SIG-M5 treated with dmso at 0.1 percent for 504 hours (cell line): Measurements from ENCODE around the gene CNTNAP3B.
"Not testable (repeated sequence)": the region's sequence is repeated elsewhere in the genome, so short reads cannot be mapped to it uniquely, and the experiment has no call there.

Experiments used
- DNase-seq: peaks from one replicate; lab custom pipeline; 2025; ENCODE audit not compliant: unreplicated experiment; lab: John Stamatoyannopoulos, UW

Gene CNTNAP3B

DNA sequence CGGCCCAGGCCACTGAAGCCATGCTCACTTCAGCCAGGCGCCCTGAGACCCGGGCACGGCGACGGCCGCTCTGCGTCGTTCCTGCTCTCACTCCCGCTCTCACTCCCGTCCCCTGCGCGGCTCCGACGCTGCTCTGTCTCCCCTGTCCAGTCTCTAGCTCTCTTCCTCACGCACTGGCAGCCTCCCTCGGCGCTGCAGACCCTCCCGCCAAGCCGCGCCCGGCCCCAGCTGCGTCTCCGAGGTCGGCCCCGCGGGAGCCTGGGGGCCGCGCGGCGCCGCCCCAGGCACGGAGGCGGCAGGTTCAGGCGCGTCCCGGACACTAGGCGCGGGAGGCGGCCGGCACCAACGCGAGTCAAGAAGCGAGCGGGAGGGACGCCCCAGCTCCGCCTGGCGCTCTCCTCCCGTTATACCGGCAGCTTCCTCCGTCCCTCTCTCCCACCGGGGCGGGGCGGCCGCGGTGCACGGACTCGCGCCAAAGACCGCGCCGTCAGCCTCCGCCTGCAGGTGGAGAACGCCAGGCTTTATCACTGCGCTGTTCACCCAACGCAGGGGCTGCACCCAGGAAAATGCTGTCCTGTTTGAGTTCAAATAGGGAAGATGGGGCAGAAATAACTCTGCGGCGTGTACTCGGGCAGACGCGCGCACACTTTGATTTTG is at the start of gene CNTNAP3B:
TSS of gene CNTNAP3B (minus strand) at position 354 of the 657 bp plus-strand sequence. CDS start at position 22, 332 bp downstream.
- not testable (repeated sequence) for DNase-seq

DNA sequence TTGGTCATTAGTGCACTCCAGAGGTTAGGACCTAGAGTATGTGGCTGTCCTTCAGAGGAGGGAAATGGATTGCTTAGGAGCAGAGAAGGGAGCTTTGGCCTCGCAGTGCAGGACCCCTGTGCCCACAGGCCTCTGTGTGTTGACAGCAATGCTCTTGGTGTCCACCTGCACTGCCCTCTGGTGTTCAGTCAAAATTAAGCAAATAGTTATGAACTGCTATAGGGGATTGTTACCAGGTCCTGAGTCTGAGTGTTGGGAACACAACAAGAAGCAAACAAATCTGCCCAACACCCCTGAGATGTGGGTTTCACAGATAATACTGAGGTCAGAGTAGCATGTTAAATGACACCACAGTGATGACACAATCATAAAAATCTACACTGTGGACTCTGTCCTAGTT is 31.1 kb upstream of the CNTNAP3B start:
- not testable (repeated sequence) for DNase-seq

DNA sequence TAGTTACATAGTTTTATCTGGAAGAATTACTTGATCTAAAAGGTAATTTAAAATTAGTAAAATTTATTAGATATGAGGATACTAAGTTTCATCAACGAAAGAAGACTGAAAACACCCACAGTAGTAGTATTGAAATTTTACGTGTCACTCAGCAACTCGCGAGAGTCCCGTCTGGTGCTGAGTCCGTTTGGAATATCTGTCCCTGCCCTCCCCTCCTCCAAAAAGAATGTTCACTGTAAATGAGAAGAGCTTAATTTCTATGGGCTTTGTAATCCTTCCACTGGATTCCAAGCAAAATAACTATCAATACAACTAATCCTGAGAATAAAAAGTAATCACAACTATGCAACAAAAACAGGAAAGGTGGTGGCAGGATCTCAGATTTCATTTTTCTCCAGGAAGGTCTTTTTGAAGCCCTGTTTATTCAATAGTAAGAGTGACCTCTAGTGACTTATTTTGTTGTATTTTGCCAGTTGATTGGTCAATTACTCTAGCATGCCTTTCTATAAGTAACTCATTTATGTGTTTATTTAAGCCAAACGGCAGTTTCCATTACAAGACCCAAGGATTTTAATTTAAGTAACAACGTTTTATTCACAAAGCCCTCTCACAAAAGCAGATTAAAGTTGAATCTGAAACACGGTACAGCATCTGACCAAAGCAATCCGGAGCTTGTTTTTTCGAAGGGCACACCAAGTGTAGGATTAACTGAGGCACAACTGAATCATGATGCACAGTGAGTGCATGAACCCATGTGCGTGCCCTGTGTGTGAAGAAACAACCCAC is 2.0 kb downstream of the CNTNAP3B start:
- not testable (repeated sequence) for DNase-seq

DNA sequence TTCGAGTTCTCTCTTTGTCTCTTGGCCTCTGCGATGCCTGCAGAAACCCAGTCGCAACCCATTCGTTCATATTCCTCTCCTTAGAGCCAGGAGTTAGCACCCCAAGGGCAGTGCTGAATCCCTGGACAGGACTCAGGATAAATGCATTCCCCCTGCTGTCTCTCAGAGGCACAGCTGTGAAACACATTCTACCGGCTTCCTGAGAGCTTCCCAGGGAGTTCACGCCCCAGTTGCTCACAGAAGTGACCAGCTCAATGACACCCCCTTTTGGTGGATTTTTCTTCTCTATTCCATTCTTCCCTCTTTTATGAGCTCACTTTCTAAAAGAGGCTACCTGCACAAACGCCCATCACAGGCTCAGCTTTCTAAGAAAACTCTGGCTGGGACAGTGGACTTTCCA is 8.2 kb downstream of the CNTNAP3B start:
- not testable (repeated sequence) for DNase-seq

DNA sequence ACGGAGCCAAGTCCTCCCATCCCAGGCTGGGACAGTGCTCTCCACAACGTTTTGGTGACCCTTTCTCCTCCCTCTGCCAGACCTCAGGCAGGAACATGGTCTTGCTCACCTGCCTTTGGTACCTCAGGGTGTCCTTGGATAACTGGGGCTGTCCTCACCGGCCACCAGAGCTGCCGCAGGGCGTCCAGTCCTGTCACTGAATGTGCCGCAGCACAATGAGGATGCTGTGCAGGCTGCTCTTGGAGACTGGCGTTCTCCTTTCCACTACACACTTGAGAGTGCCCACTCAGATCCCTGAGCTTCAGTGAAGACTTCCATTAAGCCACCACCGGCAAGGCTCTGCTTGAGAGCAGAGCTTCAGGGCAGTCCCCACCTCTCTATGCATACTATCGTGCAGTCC is 33.3 kb downstream of the CNTNAP3B start:
- DNase-seq = not testable (repeated sequence)

DNA sequence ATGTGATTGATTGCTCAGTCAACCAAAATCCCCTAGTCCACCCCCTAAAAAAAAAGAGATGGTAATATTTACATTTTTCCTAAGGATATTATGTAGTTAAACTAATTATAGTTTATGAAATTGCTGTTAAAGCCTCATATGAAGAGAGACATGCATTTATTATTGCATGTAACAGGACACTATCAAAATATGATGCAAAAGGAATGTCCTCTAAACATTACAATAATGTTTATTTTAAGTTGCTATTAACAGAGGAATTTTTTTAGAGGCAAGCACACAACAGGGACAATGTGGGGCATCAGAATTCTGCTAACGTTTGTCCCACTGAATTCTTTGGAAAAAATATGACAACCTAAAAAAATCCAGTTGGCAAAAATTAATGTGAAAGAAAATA is 44.7 kb downstream of the CNTNAP3B start:
- DNase-seq = not testable (repeated sequence)

DNA sequence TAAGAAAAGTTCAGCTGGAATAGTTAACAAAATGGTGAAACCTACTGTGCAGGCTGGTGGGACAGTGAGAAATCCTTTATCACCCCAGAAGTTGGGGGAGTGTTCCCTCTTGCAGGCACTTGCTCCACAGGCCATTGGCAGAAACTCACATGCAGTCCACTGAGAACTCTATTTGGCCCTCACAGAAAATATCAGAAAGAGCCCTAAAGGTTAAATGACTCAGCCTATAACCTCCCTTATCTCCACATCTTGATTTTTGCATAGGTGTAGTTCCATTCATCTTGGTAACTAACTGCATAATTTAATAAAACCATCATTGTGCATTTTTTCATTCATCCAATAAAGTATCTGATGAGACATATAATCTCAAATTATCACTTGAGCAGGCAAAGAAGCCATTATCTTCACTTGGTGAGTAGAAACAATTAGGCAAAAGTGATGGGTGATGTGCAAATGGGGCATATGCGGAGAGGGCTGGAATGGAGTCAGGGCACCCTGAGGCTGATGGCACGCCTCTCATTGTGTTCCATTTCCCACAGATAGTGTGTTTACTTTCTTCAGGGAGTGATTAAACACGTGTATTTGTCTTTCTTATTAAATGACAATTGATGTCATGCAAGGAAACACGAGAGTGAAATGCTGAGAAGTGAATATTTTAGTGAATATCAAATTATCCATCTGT is 45.2 kb downstream of the CNTNAP3B start:
- DNase-seq = not testable (repeated sequence)

DNA sequence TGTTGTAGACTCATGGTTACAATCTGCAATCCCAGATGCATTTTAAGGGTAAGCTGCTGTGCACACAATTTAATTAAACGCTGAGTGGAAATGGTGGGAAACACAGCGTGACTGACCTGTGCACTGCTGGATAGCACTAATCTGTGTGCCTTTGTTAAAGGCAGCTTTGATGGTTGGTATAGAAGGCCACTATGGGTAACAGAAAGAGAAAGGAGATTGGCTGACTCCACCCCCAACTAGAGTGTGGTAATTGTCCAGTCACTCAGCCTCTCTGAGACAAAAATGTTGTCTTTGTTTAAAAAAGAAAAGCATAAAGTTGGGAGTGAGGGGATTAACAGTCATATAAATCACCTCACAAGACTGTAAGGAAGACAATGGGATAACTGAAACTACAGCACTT is 48.9 kb downstream of the CNTNAP3B start:
- not testable (repeated sequence) for DNase-seq

DNA sequence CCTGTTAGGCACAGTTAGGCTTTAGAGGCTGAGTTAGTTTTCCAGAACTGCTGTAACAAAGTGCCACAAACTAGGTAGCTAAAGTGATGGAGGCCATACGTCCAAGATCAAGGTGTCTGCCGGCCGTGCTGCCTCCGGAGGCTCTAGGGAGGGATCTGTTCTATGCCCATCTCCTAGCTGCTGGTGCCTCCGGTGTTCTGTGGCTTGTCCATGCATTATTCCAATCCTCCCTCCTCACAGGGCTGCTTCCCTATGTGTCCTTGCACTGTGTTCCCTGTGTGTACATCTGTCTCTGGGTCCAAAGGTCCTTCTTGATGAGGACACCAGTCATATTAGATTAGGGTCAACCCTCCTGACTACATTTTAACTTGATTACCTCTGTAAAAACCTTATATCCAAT is 54.4 kb downstream of the CNTNAP3B start:
- DNase-seq = not testable (repeated sequence)

DNA sequence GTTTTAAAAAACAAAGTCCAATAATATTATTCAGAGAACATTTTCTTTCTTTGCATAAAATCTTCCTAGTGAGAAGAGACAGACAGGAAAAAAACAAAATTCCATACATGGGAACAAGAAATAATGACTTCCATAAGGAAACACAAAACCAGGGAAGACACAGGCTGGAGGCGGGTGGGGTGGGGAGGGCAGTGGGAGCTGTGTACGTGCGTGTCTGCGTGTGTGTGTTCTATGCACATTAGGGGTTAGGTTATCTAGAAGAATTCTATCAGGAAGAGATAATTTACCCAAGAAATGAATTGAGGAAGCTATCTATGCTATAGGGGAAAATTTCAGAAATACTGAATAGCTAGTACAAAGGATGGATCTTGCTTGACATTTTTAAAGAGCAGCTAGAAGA is 58.2 kb downstream of the CNTNAP3B start:
- DNase-seq = not testable (repeated sequence)

DNA sequence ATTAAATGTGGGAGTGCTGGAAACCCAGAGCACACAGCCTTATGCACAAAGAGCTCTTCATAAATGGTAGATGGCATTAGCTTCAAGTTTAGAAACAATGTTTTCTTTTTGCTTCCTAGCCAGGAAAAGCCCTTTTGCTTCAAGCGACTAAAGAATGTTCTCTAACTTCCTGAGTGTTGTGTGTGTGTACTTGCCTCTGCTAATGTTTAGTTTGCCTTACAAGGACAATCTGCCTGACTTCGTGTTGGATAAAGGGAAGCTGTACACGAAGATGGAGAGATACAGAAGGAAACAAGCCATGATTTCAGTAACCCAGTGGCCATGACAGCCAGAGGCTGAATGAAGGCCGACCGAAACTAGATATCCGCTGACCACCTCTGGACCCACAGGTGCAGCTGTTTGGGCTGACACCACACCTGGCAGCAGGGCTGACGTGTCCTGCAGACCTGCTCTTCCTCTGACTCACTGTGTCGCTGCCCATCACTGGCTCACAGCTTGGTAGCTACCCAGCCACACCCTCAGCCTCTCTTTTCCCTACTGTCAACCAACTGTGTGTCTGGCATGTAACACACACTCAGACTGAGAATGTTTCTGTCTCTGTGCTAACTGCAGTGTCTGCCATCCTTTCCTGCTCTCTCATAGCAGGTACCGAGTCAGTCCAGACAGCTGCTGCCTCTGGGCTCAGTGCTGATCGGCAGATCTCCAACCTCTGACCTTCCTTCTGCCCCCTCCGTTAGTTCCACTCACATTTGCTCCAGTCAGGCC is 59.0 kb downstream of the CNTNAP3B start:
- DNase-seq = not testable (repeated sequence)

DNA sequence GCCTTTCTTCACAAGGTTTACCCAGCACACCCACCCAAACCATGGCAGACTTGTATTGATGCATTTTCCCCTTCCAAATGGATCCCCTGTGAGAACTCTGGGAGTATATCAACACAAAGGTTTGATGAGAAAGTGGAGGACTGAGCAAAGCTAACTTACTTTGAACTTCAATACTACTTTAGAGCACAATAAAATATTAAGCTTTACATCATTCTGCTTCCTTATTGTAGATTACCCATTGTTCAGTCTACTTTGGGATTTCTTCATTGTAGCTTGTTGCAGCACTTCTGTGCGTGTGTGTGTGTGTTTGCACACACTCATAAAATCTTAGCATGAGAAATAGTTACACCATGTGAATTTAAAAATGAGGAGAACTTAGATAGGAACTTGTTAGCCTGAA is 75.4 kb downstream of the CNTNAP3B start:
- not testable (repeated sequence) for DNase-seq

DNA sequence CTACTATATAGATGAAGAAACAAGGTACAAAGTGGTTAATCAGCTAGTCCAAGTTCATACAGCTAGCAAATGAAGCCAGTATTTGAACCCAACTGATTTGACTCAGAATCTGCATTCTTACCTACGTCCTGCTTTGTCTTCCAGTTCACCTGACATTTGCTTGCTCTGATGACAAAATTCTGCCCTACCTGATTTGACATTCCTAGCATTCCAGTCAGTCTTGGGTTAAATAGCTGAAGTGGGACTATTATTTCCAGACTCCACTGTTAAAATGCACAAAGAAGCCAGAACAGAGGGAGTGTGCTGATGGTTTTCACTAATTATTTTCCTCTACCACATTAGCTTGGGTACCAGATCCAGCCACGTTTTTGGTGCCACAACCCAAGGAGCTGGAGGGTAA is 78.5 kb downstream of the CNTNAP3B start:
- not testable (repeated sequence) for DNase-seq

DNA sequence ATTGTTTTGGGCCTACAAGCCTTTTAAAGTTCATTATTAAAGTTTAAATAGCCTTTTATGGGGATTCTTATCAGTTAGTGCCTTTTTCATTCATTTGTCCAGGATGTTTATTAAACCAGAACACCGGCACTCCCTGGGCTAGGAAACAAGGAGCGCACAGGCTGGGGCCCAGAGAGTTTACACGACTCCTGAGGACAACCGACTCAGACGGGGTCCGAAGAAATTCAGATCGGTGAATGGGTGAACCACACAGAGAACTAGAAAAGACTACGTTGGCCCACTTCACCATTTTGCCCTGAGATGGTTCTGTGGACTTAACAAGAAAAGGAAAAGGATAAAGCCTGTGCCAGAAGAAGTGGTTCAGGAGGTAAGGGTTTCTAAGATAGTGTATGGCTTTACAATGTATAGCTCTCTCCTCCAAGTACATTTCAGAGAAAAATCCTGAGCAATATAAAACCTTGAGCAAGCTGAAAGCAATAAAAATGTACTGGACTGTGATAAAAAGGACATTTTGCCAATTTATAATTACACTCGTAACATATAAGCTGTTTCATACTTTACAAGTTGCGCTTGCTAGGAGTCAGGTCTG is 84.7 kb downstream of the CNTNAP3B start:
- not testable (repeated sequence) for DNase-seq

DNA sequence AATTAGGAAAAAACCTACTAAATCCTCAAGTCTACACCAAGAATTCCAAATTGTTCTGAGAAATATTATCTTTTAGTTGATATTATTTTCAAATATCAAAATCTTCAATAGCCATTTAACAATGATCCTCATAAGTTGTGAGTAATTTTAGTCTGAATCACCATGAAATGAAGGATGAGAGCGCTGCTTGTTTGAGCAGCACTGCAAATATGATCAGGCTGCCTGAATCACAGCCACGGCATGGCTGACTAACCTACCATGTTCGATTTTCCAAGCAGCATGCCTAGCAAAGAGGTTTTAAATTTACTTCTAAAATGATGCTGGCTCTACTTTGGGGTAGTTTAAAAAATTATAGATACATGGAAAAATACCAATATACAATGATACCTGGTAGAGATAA is 95.7 kb downstream of the CNTNAP3B start:
- not testable (repeated sequence) for DNase-seq

DNA sequence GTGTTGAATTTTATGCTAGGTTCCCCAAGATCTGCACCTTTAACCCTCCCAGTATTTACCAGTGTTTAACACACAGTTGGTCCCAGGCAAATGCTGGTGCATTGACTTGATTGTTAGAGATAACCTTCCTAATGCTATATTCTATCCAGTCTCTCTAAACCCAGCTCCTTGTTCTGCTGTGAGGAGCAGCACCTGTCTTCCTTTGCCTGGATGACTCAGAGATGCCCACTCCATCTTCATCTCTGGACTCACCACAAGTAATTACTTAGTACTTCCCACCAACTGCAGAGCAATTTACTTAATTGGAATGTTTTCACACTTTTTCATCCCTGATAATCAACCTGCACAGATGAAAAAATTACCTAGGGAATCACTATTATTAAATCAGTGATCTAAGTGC is 108.6 kb downstream of the CNTNAP3B start:
- DNase-seq = not testable (repeated sequence)

DNA sequence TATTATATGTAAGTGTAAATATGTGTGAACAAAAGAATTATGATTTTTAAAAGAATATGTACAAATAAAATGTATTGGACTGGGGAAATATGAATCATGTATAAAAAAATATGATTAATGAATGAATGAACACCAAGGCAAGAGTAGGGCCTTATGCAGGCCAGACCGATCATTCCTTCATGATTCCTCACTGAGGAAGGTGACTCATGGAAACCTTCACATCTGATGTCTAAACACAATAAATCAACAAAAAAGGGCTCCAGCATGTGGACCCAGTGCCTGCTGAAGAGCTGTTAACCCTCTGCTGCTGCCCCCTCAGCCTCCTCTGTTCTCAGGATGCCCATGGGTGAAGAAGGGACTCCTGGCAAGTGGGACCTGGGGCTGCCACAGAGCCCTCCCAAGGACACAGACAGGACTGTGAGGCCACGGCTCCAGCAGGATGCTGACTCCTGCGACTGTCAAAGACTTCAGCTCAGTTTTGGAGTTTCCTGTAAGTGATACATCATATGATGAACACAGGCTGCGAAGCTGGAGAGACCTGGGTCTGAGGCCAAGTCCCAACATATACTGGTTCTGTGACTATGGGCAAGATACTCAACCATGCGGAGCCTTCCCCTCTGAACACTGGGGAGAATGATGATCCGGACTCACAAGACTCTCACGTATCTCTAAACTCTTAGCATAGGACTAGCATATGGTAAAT is 110.9 kb downstream of the CNTNAP3B start:
- not testable (repeated sequence) for DNase-seq

DNA sequence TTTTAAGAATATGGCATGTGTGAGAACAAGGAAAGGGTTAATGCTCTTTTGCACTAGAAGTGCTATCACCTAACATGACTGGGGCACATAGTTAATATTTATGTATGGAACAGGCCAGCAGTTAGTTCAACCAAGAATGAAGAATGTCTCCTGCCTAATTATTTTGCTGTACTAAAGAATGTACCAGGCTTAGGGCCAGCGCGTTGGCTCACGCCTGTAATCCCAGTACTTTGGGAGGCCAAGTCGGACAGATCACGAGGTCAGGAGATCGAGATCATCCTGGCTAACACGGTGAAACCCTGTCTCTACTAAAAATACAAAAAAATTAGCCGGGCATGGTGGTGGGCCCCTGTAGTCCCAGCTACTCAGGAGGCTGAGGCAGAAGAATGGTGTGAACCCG is 114.9 kb downstream of the CNTNAP3B start:
- DNase-seq = not testable (repeated sequence)

DNA sequence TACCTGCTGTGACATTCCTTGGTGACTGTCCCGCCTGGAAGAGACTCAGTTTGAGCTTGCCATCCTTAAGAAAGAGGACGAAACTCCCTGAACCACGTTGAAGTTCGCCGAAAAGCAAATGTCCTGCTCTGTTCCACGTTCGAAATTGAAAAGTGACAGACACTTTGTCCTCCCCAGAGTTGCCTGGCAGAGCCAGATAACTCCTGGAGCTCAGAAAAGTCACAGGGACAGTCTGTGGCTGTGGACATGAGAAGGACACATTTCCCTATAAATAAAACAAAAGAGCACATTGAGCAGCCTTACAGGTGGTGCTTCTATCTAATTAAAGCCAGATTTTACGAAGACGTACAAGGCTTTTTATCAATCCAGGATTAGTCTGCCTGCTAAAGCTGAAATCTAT is 137.6 kb downstream of the CNTNAP3B start:
- not testable (repeated sequence) for DNase-seq

DNA sequence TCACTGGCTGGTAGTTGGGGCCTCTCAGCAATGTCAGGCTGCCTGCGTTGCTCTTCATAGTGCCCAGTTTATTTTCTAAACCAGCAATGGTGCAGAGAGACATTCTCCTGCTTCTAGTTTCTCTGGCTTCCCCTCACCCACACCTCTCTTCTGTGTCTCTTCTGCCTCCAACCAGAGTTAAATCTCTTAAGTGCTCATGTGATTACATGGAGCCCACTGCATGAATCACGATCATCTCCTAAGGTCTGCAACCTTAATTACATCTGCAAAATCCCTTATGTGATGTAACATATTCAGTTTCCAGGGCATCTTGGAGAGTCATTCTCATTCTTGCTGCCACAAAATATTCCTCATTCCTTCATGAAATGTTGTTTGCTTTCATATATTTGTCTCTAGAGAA is 149.0 kb downstream of the CNTNAP3B start:
- not testable (repeated sequence) for DNase-seq
